Ectodermal cell (in vitro differentiated cells): ENCODE measurements around the gene SLC50A1.
"Not testable (repeated sequence)": the region's sequence is repeated elsewhere in the genome, so short reads cannot be mapped to it uniquely, and the experiment has no call there.

ENCODE experiments used
- H3K27ac ChIP-seq: 2 replicates; pipeline ENCODE4 v1.7.0; 2013; ENCODE audit warnings: mild to moderate bottlenecking, low read depth, low read length; ENCODE audit not compliant: insufficient read depth, poor library complexity, severe bottlenecking
- H3K27me3 ChIP-seq: 2 replicates; pipeline ENCODE4 v1.7.0; 2013; ENCODE audit warnings: mild to moderate bottlenecking, low read length; ENCODE audit not compliant: insufficient read depth, control insufficient read depth, poor library complexity, severe bottlenecking
- H3K36me3 ChIP-seq: one replicate; pipeline ENCODE4 v1.7.0; 2013; ENCODE audit warnings: low read length; ENCODE audit not compliant: control insufficient read depth, insufficient read depth
- H3K4me1 ChIP-seq: one replicate; pipeline ENCODE4 v1.7.0; 2013; ENCODE audit warnings: low read length; ENCODE audit not compliant: control insufficient read depth, insufficient read depth
- H3K4me3 ChIP-seq: 2 replicates; pipeline ENCODE4 v1.7.0; 2013; ENCODE audit warnings: low read depth, low read length, control low read depth; ENCODE audit not compliant: insufficient read depth
- H3K9me3 ChIP-seq: 2 replicates; pipeline ENCODE4 v1.7.0; 2013; ENCODE audit warnings: mild to moderate bottlenecking, low read length, moderate library complexity; ENCODE audit not compliant: control insufficient read depth
- WGBS, 2 experiments: methylation state at CpG; one replicate each; pipeline ENCODE4 v1.1.7; 2013; ENCODE audit warnings: missing lambda C conversion rate in 2 of 2; 5-methylcytosine and 5-hydroxymethylcytosine counted together

Gene SLC50A1

GRCh38 chr1:155162631-155163030 lies 27.0 kb downstream of the SLC50A1 start:
- not testable (repeated sequence) for H3K27ac ChIP-seq, H3K36me3 ChIP-seq, H3K4me3 ChIP-seq, H3K9me3 ChIP-seq, H3K27me3 ChIP-seq
- peaks cover 12% of the 10 kb centered on the region for H3K4me1 ChIP-seq
- 93 to 96% methylated on average over 6 of the region's 6 CpGs for WGBS, 2 experiments

DNA sequence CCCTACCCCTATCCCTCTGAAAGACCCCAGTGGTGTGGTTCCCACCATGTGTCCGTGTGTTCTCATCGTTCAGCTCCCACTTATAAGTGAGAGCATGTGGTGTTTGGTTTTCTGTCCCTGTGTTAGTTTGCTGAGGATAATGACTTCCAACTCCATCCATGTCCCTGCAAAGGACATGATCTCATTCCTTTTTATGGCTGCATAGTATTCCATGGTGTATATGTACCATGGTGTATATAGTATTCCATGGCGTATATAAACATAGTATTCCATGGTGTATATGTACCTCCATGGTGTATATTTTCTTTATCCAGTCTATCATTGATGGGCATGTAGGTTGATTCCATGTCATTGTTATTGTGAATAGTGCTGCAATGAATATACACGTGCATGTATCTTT lies 28.1 kb downstream of the SLC50A1 start:
- peaks cover 12% of the 10 kb centered on the region for H3K4me1 ChIP-seq
- 93 to 95% methylated on average over 3 to 4 of the region's 4 CpGs for WGBS, 2 experiments
- H3K27me3 ChIP-seq, H3K4me3 ChIP-seq, H3K27ac ChIP-seq, H3K36me3 ChIP-seq, H3K9me3 ChIP-seq: not testable (repeated sequence)

DNA sequence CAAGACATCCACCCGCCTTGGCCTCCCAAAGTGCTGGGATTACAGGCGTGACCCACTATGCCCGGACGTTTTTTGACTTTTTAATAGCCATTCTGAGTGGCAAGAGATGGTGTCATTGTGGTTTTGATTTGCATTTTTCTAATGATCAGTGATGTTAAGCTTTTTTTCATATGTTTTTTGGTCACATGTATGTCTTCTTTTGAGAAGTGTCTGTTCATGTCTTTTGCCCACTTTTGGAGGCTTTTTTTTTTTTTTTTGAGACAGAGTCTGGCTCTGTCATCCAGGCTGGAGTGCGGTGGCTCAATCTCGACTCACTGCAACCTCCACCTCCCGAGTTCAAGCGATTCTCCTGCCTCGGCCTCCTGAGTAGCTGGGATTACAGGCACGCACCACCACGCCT lies 29.0 kb downstream of the SLC50A1 start:
- H3K9me3 ChIP-seq, H3K27me3 ChIP-seq, H3K4me3 ChIP-seq, H3K27ac ChIP-seq, H3K36me3 ChIP-seq: not testable (repeated sequence)
- H3K4me1 ChIP-seq: peaks cover 12% of the 10 kb centered on the region
- 87 to 95% methylated on average over 11 of the region's 11 CpGs for WGBS, 2 experiments

- 49 to 62% methylated on average over 8 of the region's 8 CpGs for WGBS, 2 experiments
- Histone ChIP-seq H3K4me1 (peaks cover 12% of the 10 kb centered on the region), H3K36me3 (no peaks in the 10 kb centered on the region), H3K4me3 (no peak overlapping the region), H3K27me3 (no peaks in the 10 kb centered on the region), H3K27ac (peak overlapping the region; percentile 44), H3K9me3 (no peaks in the 10 kb centered on the region)
Observed at GRCh38 chr1:155166051-155166470, 30.4 kb downstream of the SLC50A1 start.

GRCh38 chr1:155166471-155167165 lies 31.0 kb downstream of the SLC50A1 start:
- Histone ChIP-seq H3K36me3 (no peaks in the 10 kb centered on the region), H3K4me3 (peak overlapping the region; percentile 10), H3K27me3 (no peaks in the 10 kb centered on the region), H3K4me1 (peaks cover 12% of the 10 kb centered on the region), H3K27ac (peak overlapping the region; percentile 44), H3K9me3 (no peaks in the 10 kb centered on the region)
- WGBS, 2 experiments: 62 to 69% methylated on average over 27 of the region's 27 CpGs

DNA sequence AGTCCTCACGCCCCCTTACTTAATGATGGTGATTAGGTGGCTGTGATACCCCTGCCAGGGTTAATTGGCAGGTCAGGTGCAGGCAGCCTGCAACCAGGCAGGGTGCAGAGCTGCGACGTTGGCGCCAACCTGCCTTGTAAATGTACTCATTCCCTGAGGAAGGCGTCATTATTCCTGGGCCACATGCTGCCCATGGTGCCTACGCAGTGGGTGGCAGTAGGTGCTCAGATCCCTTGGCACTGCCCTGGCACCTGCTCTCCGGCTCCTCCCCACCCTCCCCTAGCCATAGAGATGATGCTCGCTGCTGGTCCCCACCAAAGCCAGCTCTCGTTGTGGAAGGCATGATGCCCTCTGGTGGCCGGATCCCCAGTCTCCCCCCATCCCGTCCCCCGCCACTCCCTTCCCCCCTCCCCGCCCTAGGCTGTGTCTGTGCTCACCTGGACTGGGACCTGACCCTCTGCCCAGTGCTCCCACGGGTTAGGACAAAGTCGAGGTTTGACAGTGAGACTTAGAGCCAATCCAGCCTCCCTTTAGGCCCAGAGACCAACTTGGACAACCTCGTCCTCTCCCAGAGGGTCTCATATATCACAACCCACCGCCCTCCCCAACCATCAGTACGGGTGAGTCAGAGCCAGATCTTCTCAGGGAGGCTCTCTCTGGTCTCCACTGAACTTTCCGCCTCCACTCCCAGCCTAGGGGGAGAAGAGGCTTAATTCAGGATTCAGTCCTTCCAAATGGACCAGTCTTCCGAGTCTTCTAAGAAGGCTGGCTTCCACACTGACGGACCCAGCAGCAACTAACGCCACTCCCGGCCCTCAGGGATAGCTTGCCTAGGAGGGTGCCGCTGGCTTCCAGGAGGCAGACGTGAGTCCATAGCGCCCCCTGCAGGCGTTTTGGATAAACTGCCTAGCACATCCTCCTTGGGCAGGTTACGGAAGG lies 31.8 kb downstream of the SLC50A1 start:
- WGBS, 2 experiments: 13 to 14% methylated on average over 26 to 28 of the region's 28 CpGs
- Histone ChIP-seq H3K36me3 (no peaks in the 10 kb centered on the region), H3K27me3 (no peaks in the 10 kb centered on the region), H3K27ac (peak overlapping the region; percentile 50), H3K4me1 (peaks cover 17% of the 10 kb centered on the region), H3K4me3 (peak overlapping the region; percentile 33), H3K9me3 (no peaks in the 10 kb centered on the region)

GRCh38 chr1:155168105-155168445 lies 32.4 kb downstream of the SLC50A1 start:
- WGBS, 2 experiments: 65 to 67% methylated on average over 4 of the region's 4 CpGs
- H3K9me3 ChIP-seq, H3K27me3 ChIP-seq: not testable (repeated sequence)

DNA sequence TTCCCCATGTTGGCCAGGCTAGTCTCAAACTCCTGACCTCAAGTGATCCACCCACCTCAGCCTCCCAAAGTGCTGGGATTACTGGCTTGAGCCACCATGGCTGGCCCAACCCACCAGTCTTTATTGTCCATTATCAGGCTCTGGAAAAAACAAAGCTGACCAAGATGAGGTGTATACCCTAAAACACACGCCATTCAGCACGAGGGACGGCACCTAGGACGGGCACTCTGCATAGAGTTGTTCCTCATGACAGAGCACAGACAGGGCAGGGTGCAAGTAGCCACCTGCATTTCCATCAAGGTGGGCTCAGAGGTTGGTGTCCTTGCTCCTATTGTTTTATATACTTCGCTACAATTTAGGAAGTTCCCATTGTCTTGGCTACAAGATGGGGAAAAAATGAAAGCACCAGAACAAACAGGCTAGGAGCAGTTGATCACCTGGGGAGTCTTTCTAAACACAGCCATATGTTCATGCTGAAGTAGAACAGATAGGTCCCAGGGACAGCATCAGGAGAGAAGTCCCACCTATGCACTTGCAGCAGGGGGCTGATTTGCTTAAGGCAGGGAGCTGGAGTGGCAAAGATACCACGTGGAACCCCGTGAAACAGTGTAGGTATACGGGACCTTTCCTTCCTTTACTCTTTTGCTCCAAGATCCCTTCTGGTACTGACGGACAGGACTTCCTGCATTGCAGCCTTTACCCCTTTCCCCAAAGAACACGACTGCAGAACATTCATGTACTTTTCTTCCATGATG lies 33.0 kb downstream of the SLC50A1 start:
- WGBS, 2 experiments: 92 to 93% methylated on average over 10 of the region's 10 CpGs
- Histone ChIP-seq H3K27ac (no peak overlapping the region), H3K4me1 (peaks cover 17% of the 10 kb centered on the region), H3K4me3 (no peak overlapping the region), H3K9me3 (no peaks in the 10 kb centered on the region), H3K36me3 (no peaks in the 10 kb centered on the region), H3K27me3 (no peaks in the 10 kb centered on the region)

More at GRCh38 chr1:155168105-155168445, 32.4 kb downstream of the SLC50A1 start:
- H3K36me3 ChIP-seq, H3K27ac ChIP-seq: not testable (repeated sequence)
- H3K4me1 ChIP-seq: peaks cover 17% of the 10 kb centered on the region
- H3K4me3 ChIP-seq: peak overlapping the region; percentile 33

GRCh38 chr1:155169541-155169940 lies 33.9 kb downstream of the SLC50A1 start:
- Histone ChIP-seq H3K27me3 (no peaks in the 10 kb centered on the region), H3K36me3 (no peaks in the 10 kb centered on the region), H3K9me3 (no peaks in the 10 kb centered on the region), H3K4me3 (no peak overlapping the region), H3K4me1 (peaks cover 17% of the 10 kb centered on the region), H3K27ac (no peak overlapping the region)
- 94 to 96% methylated on average over 5 of the region's 5 CpGs for WGBS, 2 experiments
